ENCODE results near the gene TRIM65.

The TRIM65 gene

DNA sequence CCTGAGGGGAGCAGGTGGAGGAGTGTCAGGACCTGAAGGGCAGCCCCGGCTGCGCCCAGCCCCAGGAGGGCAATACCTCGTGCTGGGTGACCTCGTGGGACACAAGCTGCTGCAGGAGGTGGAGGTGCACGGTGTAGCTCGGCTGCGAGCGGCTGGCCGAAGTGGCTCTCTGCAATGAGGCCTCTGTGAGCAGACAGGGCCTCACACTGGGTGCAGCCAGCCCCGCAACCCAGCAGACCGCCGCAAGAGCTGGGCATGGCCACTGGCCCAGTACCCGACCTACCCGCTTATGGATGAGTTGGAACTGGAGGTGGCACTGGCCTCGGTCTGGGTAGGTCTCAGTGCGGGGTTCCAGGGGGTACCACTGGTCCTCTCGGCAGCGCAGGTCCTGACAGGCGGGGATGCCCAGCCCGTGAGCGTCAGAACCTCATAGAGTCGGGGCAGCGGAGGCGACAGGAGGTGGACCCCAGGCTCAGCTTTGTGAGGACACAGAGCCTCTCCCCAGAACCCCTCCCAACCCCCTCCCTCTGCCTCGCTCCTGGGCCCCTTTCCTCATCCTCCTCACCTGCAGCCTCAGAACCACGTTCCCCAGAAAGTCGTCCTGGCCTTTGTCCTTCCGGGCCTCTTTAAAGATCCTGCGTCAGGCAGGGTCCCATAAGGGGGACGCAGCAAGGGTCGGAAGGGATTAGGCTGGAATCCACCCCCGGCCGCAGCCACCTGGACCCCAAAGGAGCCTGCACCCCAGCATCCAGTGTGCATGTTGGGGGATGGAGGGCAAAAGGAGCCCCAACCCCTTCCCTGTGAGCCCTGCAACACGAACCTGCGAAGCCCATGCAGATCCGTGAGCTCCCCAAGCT, 56.6 kb downstream of the TRIM65 start:
- Histone ChIP-seq H3K4me3 (ENCODE audit: low read length) (no peak overlapping the region), H3K79me1 (ENCODE audit: low read length) (no peaks in the 10 kb centered on the region), H2BK15ac (replicated peaks; ENCODE audit: low read depth) (no peak overlapping the region), H3K23ac (ENCODE audit: low read length) (no peak overlapping the region), H3K4me2 (ENCODE audit: low read length) (no peak overlapping the region), H3K27ac (ENCODE audit: low read depth, low read length) (no peak overlapping the region), H3K56ac (ENCODE audit: low read length) (no peak overlapping the region), H3K4me1 (ENCODE audit: control insufficient read depth, low read depth, low read length) (peaks cover 7% of the 10 kb centered on the region), H3K36me3 (ENCODE audit: control insufficient read depth, insufficient read depth, low read length) (no peaks in the 10 kb centered on the region), H2AK5ac (ENCODE audit: low read length) (no peak overlapping the region), H3K9ac (ENCODE audit: low read length) (no peak overlapping the region), H3K4ac (ENCODE audit: low read depth, low read length) (no peak overlapping the region), H4K8ac (ENCODE audit: low read depth, low read length) (no peak overlapping the region), H2BK5ac (ENCODE audit: low read length) (no peak overlapping the region), H3K18ac (ENCODE audit: low read length) (no peak overlapping the region), H4K5ac (ENCODE audit: low read length) (no peak overlapping the region), H3K27me3 (ENCODE audit: insufficient read depth, low read length, poor library complexity) (no peaks in the 10 kb centered on the region), H2BK120ac (ENCODE audit: low read depth, low read length) (no peak overlapping the region), H3K79me2 (ENCODE audit: control insufficient read depth, insufficient read depth, low read length) (no peaks in the 10 kb centered on the region)
- no CpG with 5 or more reads among the region's 36 CpGs for WGBS (ENCODE audit: extremely low coverage, insufficient coverage, low lambda C conversion rate)
- DNase-seq = no peak
